K562 (cell line): ENCODE measurements around the gene FRMPD4. TPM values are rescaled to one million over a fixed set of nuclear protein-coding genes. Genes with fewer than 3 reads are reported as not detected.

Experiments used
- ATAC-seq: fragments of 200-7000 bp; cut with Tn5 transposase; 3 replicates; pipeline ENCODE4 v1.9.1; 2020; ENCODE audit warnings: moderate library complexity
- BruUV-seq: library from RNA; stranded (reverse); fragments of 400-500 nt; replicated peaks from 2 replicates; lab custom pipeline; 2021; lab: Mats Ljungman, UMichigan
- CTCF ChIA-PET: fragments of 300-600 bp; formaldehyde crosslinking; extraction: SDS; loops from one replicate; lab custom pipeline; 2021; ENCODE audit warnings: low intra/inter-chr PET ratio; lab: Yijun Ruan, JAX
- POLR2A ChIA-PET: fragments of 300-600, 350-650 bp; sonication (Branson Sonifier 250); formaldehyde crosslinking; extraction: SDS; loops from one replicate; lab custom pipeline; 2021; ENCODE audit warnings: antibody characterized with exemption, inconsistent platforms; lab: Yijun Ruan, JAX
- DNase-seq, 4 experiments: peaks; one replicate each; pipeline versions ENCODE4 v3.0.0 to v3.0.0-alpha.2; 2011 to 2018; ENCODE audit warnings: low spot score in 3 of 4, mixed read lengths in 3 of 4; ENCODE audit errors: extremely low read depth in 1 of 4
- FAIRE-seq: peaks from 2 replicates; lab custom pipeline; 2011; peaks lifted over from hg19 to GRCh38; lab: Jason Lieb, UNC
- H2AFZ ChIP-seq: 2 replicates; pipeline ENCODE4 v1.6.0; 2011; ENCODE audit warnings: low read depth, low read length, control low read depth, inconsistent platforms
- H3K27ac ChIP-seq: fragments of 200-600 bp; 3 replicates; pipeline ENCODE4 v1.8.0; 2011; ENCODE audit warnings: low read depth, mild to moderate bottlenecking, control low read depth, inconsistent platforms, low read length, moderate library complexity, mixed read lengths; ENCODE audit errors: extremely low read depth
- H3K27me3 ChIP-seq, 2 experiments: fragments of 300-600 bp in 1 of 2; 2 replicates in 1 of 2; 3 replicates in 1 of 2; pipeline versions ENCODE4 v1.6.0 to v1.8.0; 2011; ENCODE audit warnings: inconsistent platforms in 2 of 2, low read length in 2 of 2, mild to moderate bottlenecking in 1 of 2, mixed read lengths in 1 of 2, moderate library complexity in 1 of 2; ENCODE audit not compliant: control insufficient read depth in 2 of 2, insufficient read depth in 2 of 2
- H3K36me3 ChIP-seq: fragments of 300-600 bp; 3 replicates; pipeline ENCODE4 v1.8.0; 2011; ENCODE audit warnings: mild to moderate bottlenecking, low read length, inconsistent platforms; ENCODE audit not compliant: control insufficient read depth, insufficient read depth
- H3K4me1 ChIP-seq, 2 experiments: fragments of 200-600 bp in 1 of 2; replicated peaks in 1 of 2; 2 replicates in 1 of 2; 3 replicates in 1 of 2; pipeline versions ENCODE4 v1.5.1 to v1.8.0; 2011; ENCODE audit warnings: inconsistent platforms in 2 of 2, low read length in 2 of 2, mild to moderate bottlenecking in 1 of 2, mixed read lengths in 1 of 2, moderate library complexity in 1 of 2; ENCODE audit not compliant: control insufficient read depth in 2 of 2, insufficient read depth in 2 of 2
- H3K4me2 ChIP-seq: 2 replicates; pipeline ENCODE4 v1.6.1; 2011; ENCODE audit warnings: low read length, control low read depth, inconsistent platforms, mixed read lengths; ENCODE audit not compliant: insufficient read depth
- H3K4me3 ChIP-seq: fragments of 200-600 bp; sonication (generic), shearing (Covaris generic); 2 replicates; pipeline ENCODE4 v1.5.1; 2016; ENCODE audit warnings: control low read depth, inconsistent platforms
- H3K79me2 ChIP-seq: fragments of 200-600 bp; 3 replicates; pipeline ENCODE4 v1.8.0; 2011; ENCODE audit warnings: low read length, inconsistent platforms; ENCODE audit not compliant: control insufficient read depth, insufficient read depth
- H3K9ac ChIP-seq, 2 experiments: 2 replicates each; pipeline versions ENCODE4 v1.6.0 to v1.6.1; 2011; ENCODE audit warnings: low read depth in 2 of 2, low read length in 2 of 2, control low read depth in 1 of 2, inconsistent platforms in 1 of 2, mild to moderate bottlenecking in 1 of 2, mixed read lengths in 1 of 2; ENCODE audit not compliant: insufficient read depth in 1 of 2
- H3K9me1 ChIP-seq: one replicate; pipeline ENCODE4 v1.6.0; 2011; ENCODE audit warnings: inconsistent platforms, mild to moderate bottlenecking, low read length, moderate library complexity; ENCODE audit not compliant: control insufficient read depth, insufficient read depth
- H3K9me3 ChIP-seq: replicated peaks from 2 replicates; pipeline ENCODE4 v1.5.1; 2011; ENCODE audit warnings: low read depth, low read length, inconsistent platforms; ENCODE audit not compliant: control insufficient read depth, insufficient read depth
- H4K20me1 ChIP-seq: replicated peaks from 2 replicates; pipeline ENCODE4 v1.6.1; 2011; ENCODE audit warnings: low read length, inconsistent platforms, mixed read lengths; ENCODE audit not compliant: control insufficient read depth, insufficient read depth
- CHD7 ChIP-seq: fragments of 200-600 bp; sonication (generic); IDR thresholded peaks from one replicate; pipeline ENCODE4 v1.6.1; 2012; ENCODE audit warnings: mild to moderate bottlenecking, low read depth, low read length, inconsistent platforms
- GTF2E2 ChIP-seq: fragments of 200-800 bp; sonication (Bioruptor generic); IDR thresholded peaks from 2 replicates; pipeline ENCODE4 v1.6.1; 2016; ENCODE audit warnings: missing genetic modification characterization, missing compliant biosample characterization
- MLLT1 ChIP-seq, 2 experiments: fragments of 450-650 bp; IDR thresholded peaks; 2 replicates each; pipeline ENCODE4 v1.6.1; 2016
- SRSF1 ChIP-seq: fragments of 200-400 bp; formaldehyde crosslinking; IDR thresholded peaks from 2 replicates; pipeline ENCODE4 v1.6.1; 2017; ENCODE audit warnings: mild to moderate bottlenecking, low read depth, low read length, moderate library complexity
- THAP12 ChIP-seq: fragments of 250-450 bp; sonication (Bioruptor Pico); IDR thresholded peaks from 2 replicates; pipeline ENCODE4 v1.9.0; 2021; ENCODE audit warnings: mild to moderate bottlenecking, inconsistent platforms
- WGBS: fragments of 100-300 bp; shearing (Covaris generic); methylation state at CpG from one replicate; pipeline ENCODE4 v1.1.6; 2016; ENCODE audit warnings: low coverage, mixed read lengths; ENCODE audit not compliant: insufficient coverage; ENCODE audit errors: missing lambda C conversion rate; 5-methylcytosine and 5-hydroxymethylcytosine counted together
- in situ Hi-C: fragments of 300-500 bp; cut with MboI; formaldehyde crosslinking; loops from 4 replicates; pipeline ENCODE4 v1.15.0; 2018; ENCODE audit warnings: inconsistent platforms, mixed read lengths
- intact Hi-C: fragments of 100-400 bp; cut with micrococcal nuclease; formaldehyde crosslinking; loops from 2 replicates; pipeline ENCODE4 v1.14.2; 2022
- polyA plus RNA-seq, 8 experiments: library from polyadenylated mRNA; depleted of rRNA in 4 of 8; stranded (reverse) in 5 of 8; unstranded in 3 of 8; fragments of >200 nt; fragmentation: Nextera tagmentation in 2 of 8; fragmentation: Illumina TruSeq in 1 of 8; extraction: Ambion mirVana in 2 of 8; extraction: Trizol in 1 of 8; gene quantifications; 2 replicates each; pipeline versions ENCODE4 v1.2.1 to v1.2.3, GENCODE V29; 2011 to 2014; ENCODE audit warnings: inconsistent platforms in 1 of 8, missing spikeins in 1 of 8
- total RNA-seq, 7 experiments: library from RNA; depleted of rRNA in 6 of 7; stranded (reverse); fragments of >200 nt in 6 of 7; fragmentation: Illumina TruSeq in 2 of 7; extraction: Trizol in 2 of 7; gene quantifications; 2 replicates each; pipeline versions ENCODE4 v1.2.1 to v1.2.3, GENCODE V29; 2011 to 2021; ENCODE audit warnings: low replicate concordance in 1 of 7

Gene FRMPD4
- total and polyA plus RNA-seq, 9 of the 15 experiments (the other 6 are each of a cell fraction or from before 2014, with no cell fraction given): not detected

- CTCF ChIA-PET: no interaction called here
- in situ Hi-C loops: no loop called here
- TF ChIP-seq CHD7 (no peak), THAP12 (no peak), GTF2E2 (tag) (no peak), MLLT1 (IDR thresholded peaks at IDR 0.05) (no peak), SRSF1 (no peak)
Observed at GRCh38 chrX:12278151-12278550, 139.9 kb downstream of the FRMPD4 start.

More at GRCh38 chrX:12278151-12278550, 139.9 kb downstream of the FRMPD4 start:
- no peak overlapping the region for H3K27ac ChIP-seq
- no TSS peak for BruUV-seq
- intact Hi-C loops: no loop called here
- H3K79me2 ChIP-seq: no peaks in the 10 kb centered on the region
- ATAC-seq: no peak
- no peak overlapping the region for H3K4me3 ChIP-seq
- 0% methylated on average over 1 of the region's 1 CpG for WGBS
- no peaks in the 10 kb centered on the region for H3K27me3 ChIP-seq
- H2AFZ ChIP-seq: no peak overlapping the region
- no peaks in the 10 kb centered on the region for H3K9me1 ChIP-seq
- no peaks in the 10 kb centered on the region for H3K36me3 ChIP-seq
- H3K4me1 ChIP-seq: no peaks in the 10 kb centered on the region
- H4K20me1 ChIP-seq: no peaks in the 10 kb centered on the region
- FAIRE-seq: no peak
- no peak overlapping the region for H3K4me2 ChIP-seq
- no peak for DNase-seq
- H3K9me3 ChIP-seq: no peaks in the 10 kb centered on the region
- no peak overlapping the region for H3K9ac ChIP-seq
- POLR2A ChIA-PET: no interaction called here
